HCT116 (cell line): ENCODE measurements around the gene ANKRD22.
"Not testable (repeated sequence)": the region's sequence is repeated elsewhere in the genome, so short reads cannot be mapped to it uniquely, and the experiment has no call there.

Experiments
- FOSL1 ChIP-seq: IDR thresholded peaks from 2 replicates; pipeline ENCODE4 v1.6.1; 2012; ENCODE audit warnings: low read depth
- TF ChIP-seq, protein P1 (sequence below), 3 experiments: fragments of 200-600 bp in 1 of 3; sonication (generic) in 1 of 3; IDR thresholded peaks in 2 of 3; conservative IDR thresholded peaks in 1 of 3; 2 replicates each; pipeline ENCODE4 v1.5.1; 2012 to 2017; ENCODE audit warnings: low read depth in 2 of 3, low read length in 2 of 3, antibody characterized with exemption in 1 of 3, borderline replicate concordance in 1 of 3, control low read depth in 1 of 3, mild to moderate bottlenecking in 1 of 3, mixed read lengths in 1 of 3, mixed run types in 1 of 3, moderate library complexity in 1 of 3; ENCODE audit not compliant: insufficient read depth in 1 of 3
- TF ChIP-seq, protein P2 (sequence below): IDR thresholded peaks from 2 replicates; pipeline ENCODE4 v1.6.1; 2012
- TF ChIP-seq, protein P3 (sequence below): IDR thresholded peaks from 2 replicates; pipeline ENCODE4 v1.6.1; 2012

DNA sequence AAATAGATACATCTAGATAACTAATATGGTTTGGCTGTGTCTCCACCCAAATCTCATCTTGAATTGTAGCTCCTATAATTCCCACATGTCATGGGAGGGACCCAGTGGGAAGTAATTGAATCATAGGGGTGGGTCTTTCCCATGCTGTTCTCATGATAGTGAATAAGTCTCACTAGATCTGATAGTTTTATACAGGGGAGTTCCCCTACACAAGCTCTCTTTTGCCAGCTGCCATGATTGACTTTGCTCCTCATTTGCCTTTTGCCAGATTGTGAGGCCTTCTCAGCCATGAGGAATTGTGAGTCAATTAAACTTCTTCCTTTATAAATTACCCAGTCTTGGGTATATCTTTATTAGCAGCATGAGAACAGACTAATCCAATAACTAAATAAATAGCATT, 14.0 kb downstream of the ANKRD22 start:
- TF ChIP-seq, protein P1, sequence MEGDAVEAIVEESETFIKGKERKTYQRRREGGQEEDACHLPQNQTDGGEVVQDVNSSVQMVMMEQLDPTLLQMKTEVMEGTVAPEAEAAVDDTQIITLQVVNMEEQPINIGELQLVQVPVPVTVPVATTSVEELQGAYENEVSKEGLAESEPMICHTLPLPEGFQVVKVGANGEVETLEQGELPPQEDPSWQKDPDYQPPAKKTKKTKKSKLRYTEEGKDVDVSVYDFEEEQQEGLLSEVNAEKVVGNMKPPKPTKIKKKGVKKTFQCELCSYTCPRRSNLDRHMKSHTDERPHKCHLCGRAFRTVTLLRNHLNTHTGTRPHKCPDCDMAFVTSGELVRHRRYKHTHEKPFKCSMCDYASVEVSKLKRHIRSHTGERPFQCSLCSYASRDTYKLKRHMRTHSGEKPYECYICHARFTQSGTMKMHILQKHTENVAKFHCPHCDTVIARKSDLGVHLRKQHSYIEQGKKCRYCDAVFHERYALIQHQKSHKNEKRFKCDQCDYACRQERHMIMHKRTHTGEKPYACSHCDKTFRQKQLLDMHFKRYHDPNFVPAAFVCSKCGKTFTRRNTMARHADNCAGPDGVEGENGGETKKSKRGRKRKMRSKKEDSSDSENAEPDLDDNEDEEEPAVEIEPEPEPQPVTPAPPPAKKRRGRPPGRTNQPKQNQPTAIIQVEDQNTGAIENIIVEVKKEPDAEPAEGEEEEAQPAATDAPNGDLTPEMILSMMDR (IDR thresholded peaks at IDR 0.05 in 2 of 3, conservative IDR thresholded peaks at IDR 0.05 in 1 of 3; ENCODE audit: borderline replicate concordance in 1 of 3, insufficient read depth in 1 of 3, low read depth in 2 of 3, low read length in 2 of 3): not testable (repeated sequence)
- TF ChIP-seq, protein P2, sequence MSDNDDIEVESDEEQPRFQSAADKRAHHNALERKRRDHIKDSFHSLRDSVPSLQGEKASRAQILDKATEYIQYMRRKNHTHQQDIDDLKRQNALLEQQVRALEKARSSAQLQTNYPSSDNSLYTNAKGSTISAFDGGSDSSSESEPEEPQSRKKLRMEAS: not testable (repeated sequence)
- not testable (repeated sequence) for TF ChIP-seq FOSL1
- TF ChIP-seq, protein P3, sequence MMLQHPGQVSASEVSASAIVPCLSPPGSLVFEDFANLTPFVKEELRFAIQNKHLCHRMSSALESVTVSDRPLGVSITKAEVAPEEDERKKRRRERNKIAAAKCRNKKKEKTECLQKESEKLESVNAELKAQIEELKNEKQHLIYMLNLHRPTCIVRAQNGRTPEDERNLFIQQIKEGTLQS: not testable (repeated sequence)
